DMS53 (cell line): ENCODE measurements around the gene ARMC9.
"Not testable (repeated sequence)": the region's sequence is repeated elsewhere in the genome, so short reads cannot be mapped to it uniquely, and the experiment has no call there.

Experiments
- DNase-seq: peaks from one replicate; lab custom pipeline; 2025; lab: John Stamatoyannopoulos, UW

ARMC9 gene

GRCh38 chr2:231342061-231342711, 143.8 kb downstream of the ARMC9 start:
- DNase-seq = no peak

GRCh38 chr2:231343006-231343710, 144.7 kb downstream of the ARMC9 start:
- DNase-seq = no peak

GRCh38 chr2:231343988-231344387, 145.6 kb downstream of the ARMC9 start:
- DNase-seq = no peak

GRCh38 chr2:231344851-231345250, 146.4 kb downstream of the ARMC9 start:
- no peak for DNase-seq

GRCh38 chr2:231347081-231347480, 148.7 kb downstream of the ARMC9 start:
- no peak for DNase-seq

- DNase-seq = no peak
These were observed 149.2 kb downstream of the ARMC9 start for GRCh38 chr2:231347638-231348037.

- DNase-seq = no peak
These were observed 149.7 kb downstream of the ARMC9 start for GRCh38 chr2:231348173-231348572.

GRCh38 chr2:231348704-231349373, 150.4 kb downstream of the ARMC9 start:
- DNase-seq = no peak

- DNase-seq = not testable (repeated sequence)
These were observed 150.9 kb downstream of the ARMC9 start for GRCh38 chr2:231349374-231349735.

- no peak for DNase-seq
These were observed 153.2 kb downstream of the ARMC9 start for GRCh38 chr2:231351648-231352047.

- no peak for DNase-seq
These were observed 155.0 kb downstream of the ARMC9 start for GRCh38 chr2:231353469-231353868.

- no peak for DNase-seq
These were observed 157.4 kb downstream of the ARMC9 start for GRCh38 chr2:231355508-231356465.

GRCh38 chr2:231356466-231356844, 158.0 kb downstream of the ARMC9 start:
- DNase-seq = no peak

GRCh38 chr2:231357048-231357447, 158.6 kb downstream of the ARMC9 start:
- DNase-seq = no peak

GRCh38 chr2:231357931-231358330, 159.5 kb downstream of the ARMC9 start:
- DNase-seq = no peak

- no peak for DNase-seq
These were observed 161.0 kb downstream of the ARMC9 start for GRCh38 chr2:231359441-231359840.

GRCh38 chr2:231359948-231360347, 161.5 kb downstream of the ARMC9 start:
- no peak for DNase-seq

GRCh38 chr2:231360401-231360800, 162.0 kb downstream of the ARMC9 start:
- no peak for DNase-seq

GRCh38 chr2:231360881-231361371, 162.5 kb downstream of the ARMC9 start:
- DNase-seq = no peak

GRCh38 chr2:231361701-231362554, 163.5 kb downstream of the ARMC9 start:
- no peak for DNase-seq
